HCT116 (cell line): ENCODE data around the gene SLC14A1. TPM values are rescaled to one million over a fixed set of nuclear protein-coding genes. Genes with fewer than 3 reads are reported as not detected.

Source experiments
- ATAC-seq: fragments of 200-7000 bp; cut with Tn5 transposase; 2 replicates; pipeline ENCODE4 v1.9.1; 2020; ENCODE audit warnings: mild to moderate bottlenecking, moderate library complexity
- BruUV-seq: library from RNA; stranded (reverse); fragments of 400-500 nt; replicated peaks from 2 replicates; lab custom pipeline; 2021; lab: Mats Ljungman, UMichigan
- CTCF ChIA-PET: fragments of 300-600 bp; sonication (Branson Sonifier 250); formaldehyde crosslinking; loops from one replicate; lab custom pipeline; 2021; ENCODE audit warnings: antibody characterized with exemption; lab: Charles Lee
- POLR2A ChIA-PET: fragments of 300-600, 350-600 bp; sonication (Branson Sonifier 250); formaldehyde crosslinking; loops from one replicate; lab custom pipeline; 2021; ENCODE audit warnings: antibody characterized with exemption; lab: Charles Lee
- RAD21 ChIA-PET, 2 experiments: fragments of 300-600 bp; sonication (Branson Sonifier 250); formaldehyde crosslinking; loops; one replicate each; lab custom pipeline; 2023; ENCODE audit warnings: low total read pairs in 2 of 2; ENCODE audit not compliant: uncharacterized antibody in 2 of 2, unreplicated experiment in 2 of 2, low non-redundant PET in 1 of 2; lab: Charles Lee
- DNase-seq: peaks from one replicate; pipeline ENCODE4 v3.0.0-alpha.2; 2010; ENCODE audit warnings: low read depth, low spot score
- H2AFZ ChIP-seq: fragments of 200-600 bp; shearing (Covaris generic), sonication (generic); 2 replicates; pipeline ENCODE4 v1.6.1; 2017; ENCODE audit warnings: low read depth, mixed run types, mixed read lengths, antibody characterized with exemption, low read length; ENCODE audit not compliant: poor library complexity, severe bottlenecking
- H3K27ac ChIP-seq: 2 replicates; pipeline ENCODE4 v1.5.1; 2012; ENCODE audit warnings: low read depth, low read length
- H3K27me3 ChIP-seq: fragments of 200-600 bp; sonication (generic); 2 replicates; pipeline ENCODE4 v1.6.1; 2016; ENCODE audit warnings: mixed run types, low read length, mixed read lengths; ENCODE audit not compliant: insufficient read depth
- H3K36me3 ChIP-seq, 2 experiments: fragments of 200-500 bp in 1 of 2; fragments of 200-600 bp in 1 of 2; sonication (Bioruptor generic) in 1 of 2; sonication (generic) in 1 of 2; 2 replicates each; pipeline versions ENCODE4 v1.5.1 to v1.6.1; 2014 to 2016; ENCODE audit warnings: low read length in 2 of 2, inconsistent platforms in 1 of 2, mixed read lengths in 1 of 2, mixed run types in 1 of 2; ENCODE audit not compliant: insufficient read depth in 2 of 2, control insufficient read depth in 1 of 2
- H3K4me1 ChIP-seq, 2 experiments: fragments of 200-600 bp in 1 of 2; sonication (generic) in 1 of 2; 2 replicates each; pipeline versions ENCODE4 v1.5.1 to v1.6.1; 2012 to 2017; ENCODE audit warnings: low read length in 2 of 2, inconsistent platforms in 1 of 2, mild to moderate bottlenecking in 1 of 2, mixed read lengths in 1 of 2, mixed run types in 1 of 2, moderate library complexity in 1 of 2; ENCODE audit not compliant: insufficient read depth in 2 of 2, control insufficient read depth in 1 of 2
- H3K4me2 ChIP-seq: fragments of 200-600 bp; sonication (generic); 2 replicates; pipeline ENCODE4 v1.6.1; 2017; ENCODE audit warnings: mixed run types, low read length, mixed read lengths
- H3K4me3 ChIP-seq, 2 experiments: fragments of 200-600 bp in 1 of 2; sonication (generic) in 1 of 2; replicated peaks in 1 of 2; 2 replicates each; pipeline ENCODE4 v1.5.1; 2011 to 2016; ENCODE audit warnings: low read length in 2 of 2, control low read depth in 1 of 2, low read depth in 1 of 2, mild to moderate bottlenecking in 1 of 2, mixed read lengths in 1 of 2, mixed run types in 1 of 2
- H3K79me2 ChIP-seq: fragments of 200-600 bp; sonication (generic); 2 replicates; pipeline ENCODE4 v1.6.1; 2017; ENCODE audit warnings: mild to moderate bottlenecking, mixed run types, low read length, moderate library complexity, mixed read lengths; ENCODE audit not compliant: insufficient read depth
- H3K9ac ChIP-seq: fragments of 200-600 bp; sonication (generic); 2 replicates; pipeline ENCODE4 v1.6.1; 2016; ENCODE audit warnings: low read length, mixed read lengths
- H3K9me2 ChIP-seq: fragments of 200-600 bp; sonication (generic), shearing (Covaris generic); 2 replicates; pipeline ENCODE4 v1.6.1; 2017; ENCODE audit warnings: mixed run types, mild to moderate bottlenecking, moderate library complexity; ENCODE audit not compliant: insufficient read depth
- H3K9me3 ChIP-seq, 2 experiments: fragments of 200-500 bp in 1 of 2; fragments of 200-600 bp in 1 of 2; sonication (Bioruptor generic) in 1 of 2; sonication (generic) in 1 of 2; 2 replicates each; pipeline ENCODE4 v1.6.1; 2014 to 2017; ENCODE audit warnings: low read length in 2 of 2, mixed read lengths in 2 of 2, inconsistent platforms in 1 of 2, low read depth in 1 of 2, mild to moderate bottlenecking in 1 of 2, mixed run types in 1 of 2, moderate library complexity in 1 of 2; ENCODE audit not compliant: control insufficient read depth in 1 of 2, insufficient read depth in 1 of 2
- H4K20me1 ChIP-seq: fragments of 200-600 bp; sonication (generic), shearing (Covaris generic); 2 replicates; pipeline ENCODE4 v1.6.1; 2017; ENCODE audit warnings: mixed run types, mild to moderate bottlenecking, moderate library complexity; ENCODE audit not compliant: insufficient read depth
- ATF3 ChIP-seq: IDR thresholded peaks from 2 replicates; pipeline ENCODE4 v1.6.1; 2012
- CBX3 ChIP-seq: IDR thresholded peaks from 2 replicates; pipeline ENCODE4 v1.6.1; 2012; ENCODE audit warnings: low read depth
- CEBPB ChIP-seq: IDR thresholded peaks from 2 replicates; pipeline ENCODE4 v1.6.1; 2012; ENCODE audit warnings: low read depth
- EGR1 ChIP-seq: IDR thresholded peaks from 2 replicates; pipeline ENCODE4 v1.6.1; 2012; ENCODE audit warnings: low read depth
- EZH2phosphoT487 ChIP-seq: fragments of 200-600 bp; IDR thresholded peaks from 2 replicates; pipeline ENCODE4 v1.6.1; 2018; ENCODE audit warnings: antibody characterized with exemption, borderline replicate concordance
- JUND ChIP-seq: IDR thresholded peaks from 2 replicates; pipeline ENCODE4 v1.6.1; 2012
- POLR2A ChIP-seq: IDR thresholded peaks from 2 replicates; pipeline ENCODE4 v1.7.0; 2011; ENCODE audit warnings: borderline replicate concordance; ENCODE audit not compliant: insufficient read depth, insufficient read length; ENCODE audit errors: extremely low read depth
- POLR2AphosphoS5 ChIP-seq: IDR thresholded peaks from 2 replicates; pipeline ENCODE4 v1.6.1; 2011; ENCODE audit warnings: mild to moderate bottlenecking, low read depth, low read length, moderate library complexity
- RAD21 ChIP-seq: IDR thresholded peaks from 2 replicates; pipeline ENCODE4 v1.6.1; 2012; ENCODE audit warnings: low read depth, mild to moderate bottlenecking
- intact Hi-C: fragments of 100-400 bp; cut with micrococcal nuclease; formaldehyde crosslinking; loops from 2 replicates; pipeline ENCODE4 v1.10.0; 2022
- total RNA-seq: library from RNA; stranded (reverse); gene quantifications from one replicate; pipeline ENCODE4 v1.2.1, GENCODE V29; 2021; ENCODE audit not compliant: unreplicated experiment

SLC14A1 gene
- total RNA-seq, 1 experiment from 2014 or later: not detected

- Histone ChIP-seq H3K36me3 (no peaks in the 10 kb centered on the region), H4K20me1 (no peaks in the 10 kb centered on the region), H3K4me2 (no peak overlapping the region), H3K4me3 (no peak overlapping the region), H3K27me3 (no peaks in the 10 kb centered on the region; the same call in 1 of the 2 replicates), H3K4me1 (peaks cover 0 to 10% of the 10 kb centered on the region in 2 experiments; a peak in 1 of 4 replicates), H3K9ac (no peak overlapping the region), H3K9me3 (no peaks in the 10 kb centered on the region), H3K27ac (no peak overlapping the region), H2AFZ (no peak overlapping the region), H3K9me2 (0 out of 2 replicates have a peak, but pooled peaks cover 3% of the 10 kb centered on the region), H3K79me2 (no peaks in the 10 kb centered on the region)
- CTCF ChIA-PET: no interaction called here
- TF ChIP-seq EZH2phosphoT487 (no peak), JUND (no peak), CEBPB (no peak)
- RAD21 ChIA-PET: no interaction called here
- DNase-seq (no peak), ATAC-seq (no peak)
- BruUV-seq: no TSS peak
- POLR2A ChIA-PET: interaction anchor here (0.7 kb wide), 1 partner anchor 63 kb away, joined by 3 read pairs; no protein-coding TSS in a partner anchor
- intact Hi-C loops: no loop called here
Measured at GRCh38 chr18:45765796-45766195, 41.8 kb downstream of the SLC14A1 start.

- CTCF ChIA-PET: no interaction called here
- BruUV-seq: no TSS peak
- no peak for ATAC-seq
- Histone ChIP-seq H2AFZ (no peak overlapping the region), H3K4me3 (no peak overlapping the region), H3K27ac (no peak overlapping the region), H3K4me1 (0 out of 4 replicates have a peak, but pooled peaks cover 0 to 5% of the 10 kb centered on the region in 2 experiments), H4K20me1 (no peaks in the 10 kb centered on the region), H3K4me2 (no peak overlapping the region), H3K9ac (no peak overlapping the region), H3K9me2 (0 out of 2 replicates have a peak, but pooled peaks cover 3% of the 10 kb centered on the region), H3K79me2 (no peaks in the 10 kb centered on the region), H3K9me3 (no peaks in the 10 kb centered on the region), H3K27me3 (no peaks in the 10 kb centered on the region; the same call in 1 of the 2 replicates), H3K36me3 (no peaks in the 10 kb centered on the region)
- RAD21 ChIA-PET: no interaction called here
- POLR2A ChIA-PET: no interaction called here
- intact Hi-C loops: no loop called here
- no peak for TF ChIP-seq POLR2AphosphoS5
- TF ChIP-seq EZH2phosphoT487: no peak
- TF ChIP-seq ATF3: no peak
- no peak for TF ChIP-seq POLR2A
- TF ChIP-seq CBX3: no peak
- TF ChIP-seq EGR1: no peak
- TF ChIP-seq RAD21: no peak
- DNase-seq: no peak
Measured at GRCh38 chr18:45771587-45772480, 47.9 kb downstream of the SLC14A1 start.
